IMR-90 (cell line): ENCODE measurements around the gene CRBN. TPM values are rescaled to one million over a fixed set of nuclear protein-coding genes. Genes with fewer than 3 reads are reported as not detected.

ENCODE experiments used
- ATAC-seq: fragments of 200-7000 bp; cut with Tn5 transposase; 2 replicates; pipeline ENCODE4 v1.9.1; 2020; ENCODE audit warnings: low read depth, mild to moderate bottlenecking, moderate library complexity
- BruUV-seq: library from RNA; stranded (reverse); fragments of 400-500 nt; replicated peaks from 2 replicates; lab custom pipeline; 2021; lab: Mats Ljungman, UMichigan
- CTCF ChIA-PET: fragments of 300-600 bp; formaldehyde crosslinking; extraction: SDS; loops from one replicate; lab custom pipeline; 2021; ENCODE audit warnings: antibody characterized with exemption; lab: Yijun Ruan, JAX
- POLR2A ChIA-PET: fragments of 300-600 bp; sonication (Branson Sonifier 250); formaldehyde crosslinking; loops from one replicate; lab custom pipeline; 2022; ENCODE audit warnings: antibody characterized with exemption; ENCODE audit not compliant: unreplicated experiment; lab: Charles Lee
- DNase-seq: peaks from one replicate; pipeline ENCODE4 v3.0.0; 2013
- H2AFZ ChIP-seq: replicated peaks from 2 replicates; pipeline ENCODE3; 2013; ENCODE audit warnings: low read length, mild to moderate bottlenecking; ENCODE audit not compliant: poor library complexity
- H2AK5ac ChIP-seq: 2 replicates; pipeline ENCODE4 v1.6.1; 2013; ENCODE audit warnings: low read depth, low read length, inconsistent platforms
- H2AK9ac ChIP-seq: replicated peaks from 2 replicates; pipeline ENCODE3; 2013; ENCODE audit warnings: mild to moderate bottlenecking, low read depth, low read length, moderate library complexity; ENCODE audit not compliant: poor library complexity
- H2BK120ac ChIP-seq: 2 replicates; pipeline ENCODE4 v1.6.1; 2013; ENCODE audit warnings: low read depth, low read length, inconsistent platforms
- H2BK15ac ChIP-seq: 3 replicates; pipeline ENCODE4 v1.6.1; 2013; ENCODE audit warnings: low read depth, low read length, inconsistent platforms
- H2BK20ac ChIP-seq: 2 replicates; pipeline ENCODE4 v1.6.1; 2013; ENCODE audit warnings: low read depth, mild to moderate bottlenecking, inconsistent platforms, low read length, moderate library complexity
- H2BK5ac ChIP-seq: 2 replicates; pipeline ENCODE4 v1.6.1; 2013; ENCODE audit warnings: mild to moderate bottlenecking, low read depth, low read length, inconsistent platforms; ENCODE audit not compliant: poor library complexity, severe bottlenecking
- H3K14ac ChIP-seq: replicated peaks from 2 replicates; pipeline ENCODE4 v1.6.1; 2013; ENCODE audit warnings: low read depth, low read length, inconsistent platforms
- H3K18ac ChIP-seq: 2 replicates; pipeline ENCODE4 v1.6.1; 2013; ENCODE audit warnings: low read depth, low read length, control low read depth
- H3K23ac ChIP-seq: 2 replicates; pipeline ENCODE4 v1.6.1; 2013; ENCODE audit warnings: low read depth, low read length, inconsistent platforms
- H3K27ac ChIP-seq: 2 replicates; pipeline ENCODE4 v1.5.1; 2013; ENCODE audit warnings: mild to moderate bottlenecking, control low read depth, low read length; ENCODE audit not compliant: insufficient read depth
- H3K27me3 ChIP-seq: 2 replicates; pipeline ENCODE4 v1.6.1; 2013; ENCODE audit warnings: low read length; ENCODE audit not compliant: control insufficient read depth, insufficient read depth
- H3K36me3 ChIP-seq: 2 replicates; pipeline ENCODE4 v1.6.1; 2013; ENCODE audit warnings: low read length, mixed read lengths; ENCODE audit not compliant: control insufficient read depth, insufficient read depth
- H3K4ac ChIP-seq: 2 replicates; pipeline ENCODE4 v1.6.1; 2013; ENCODE audit warnings: low read depth, low read length, inconsistent platforms
- H3K4me1 ChIP-seq: 2 replicates; pipeline ENCODE4 v1.6.1; 2013; ENCODE audit warnings: low read length, mixed read lengths; ENCODE audit not compliant: control insufficient read depth, insufficient read depth
- H3K4me2 ChIP-seq: 2 replicates; pipeline ENCODE4 v1.6.1; 2013; ENCODE audit warnings: low read depth, mild to moderate bottlenecking, control low read depth, low read length, moderate library complexity
- H3K4me3 ChIP-seq: 2 replicates; pipeline ENCODE4 v1.5.1; 2013; ENCODE audit warnings: low read depth, mild to moderate bottlenecking, control low read depth, low read length, moderate library complexity; ENCODE audit not compliant: insufficient read depth
- H3K56ac ChIP-seq: 2 replicates; pipeline ENCODE4 v1.6.1; 2013; ENCODE audit warnings: low read length, inconsistent platforms; ENCODE audit not compliant: insufficient read depth; ENCODE audit errors: extremely low read depth
- H3K79me1 ChIP-seq, 2 experiments: 2 replicates each; pipeline ENCODE4 v1.6.1; 2013; ENCODE audit warnings: low read length in 2 of 2, inconsistent platforms in 1 of 2, low read depth in 1 of 2
- H3K9ac ChIP-seq: 2 replicates; pipeline ENCODE4 v1.6.1; 2013; ENCODE audit warnings: low read depth, low read length, control low read depth
- H3K9me1 ChIP-seq: 2 replicates; pipeline ENCODE4 v1.6.1; 2013; ENCODE audit warnings: low read length, inconsistent platforms; ENCODE audit not compliant: insufficient read depth
- H3K9me3 ChIP-seq: 2 replicates; pipeline ENCODE4 v1.6.1; 2013; ENCODE audit warnings: low read length; ENCODE audit not compliant: control insufficient read depth, insufficient read depth
- H4K20me1 ChIP-seq: 2 replicates; pipeline ENCODE4 v1.6.1; 2013; ENCODE audit warnings: low read length, inconsistent platforms; ENCODE audit not compliant: insufficient read depth
- H4K5ac ChIP-seq: 2 replicates; pipeline ENCODE4 v1.6.1; 2013; ENCODE audit warnings: mild to moderate bottlenecking, low read depth, low read length, control low read depth
- H4K8ac ChIP-seq, 2 experiments: 2 replicates each; pipeline ENCODE4 v1.6.1; 2013; ENCODE audit warnings: low read depth in 2 of 2, low read length in 2 of 2, control low read depth in 1 of 2, inconsistent platforms in 1 of 2
- H4K91ac ChIP-seq: 2 replicates; pipeline ENCODE4 v1.6.1; 2013; ENCODE audit warnings: low read depth, low read length, inconsistent platforms; ENCODE audit not compliant: insufficient read depth
- BHLHE40 ChIP-seq: fragments of 150-350 bp; IDR thresholded peaks from 2 replicates; pipeline ENCODE4 v1.6.1; 2016; ENCODE audit warnings: mild to moderate bottlenecking, low read depth, low read length
- CEBPB ChIP-seq: IDR thresholded peaks from 2 replicates; pipeline ENCODE4 v1.6.1; 2012; ENCODE audit warnings: low read depth, low read length, improper control_type of control experiment
- CHD1 ChIP-seq: IDR thresholded peaks from 2 replicates; pipeline ENCODE4 v1.6.1; 2012; ENCODE audit warnings: low read depth, low read length, improper control_type of control experiment
- MAFK ChIP-seq: IDR thresholded peaks from 2 replicates; pipeline ENCODE4 v1.6.1; 2012; ENCODE audit warnings: low read depth, low read length, improper control_type of control experiment
- MAZ ChIP-seq: IDR thresholded peaks from 2 replicates; pipeline ENCODE4 v1.6.1; 2012; ENCODE audit warnings: low read depth, mild to moderate bottlenecking, low read length, improper control_type of control experiment, moderate library complexity, borderline replicate concordance
- RAD21 ChIP-seq: IDR thresholded peaks from 2 replicates; pipeline ENCODE4 v1.6.1; 2012; ENCODE audit warnings: low read length, improper control_type of control experiment
- SMC3 ChIP-seq: fragments of 150-350 bp; IDR thresholded peaks from 2 replicates; pipeline ENCODE4 v1.6.1; 2016; ENCODE audit warnings: low read depth, mild to moderate bottlenecking, antibody characterized with exemption, low read length, moderate library complexity
- WGBS, 2 experiments: methylation state at CpG; one replicate each; pipeline versions ENCODE4 v1.1.5 to v1.1.7; 2013; ENCODE audit warnings: missing lambda C conversion rate in 2 of 2; ENCODE audit not compliant: insufficient read length in 1 of 2; ENCODE audit errors: extremely low coverage in 2 of 2; 5-methylcytosine and 5-hydroxymethylcytosine counted together
- dilution Hi-C: fragments of 300-500 bp; cut with HindIII; formaldehyde crosslinking; loops from one replicate; pipeline ENCODE4 v1.14.3; 2018; ENCODE audit warnings: low sequenced_read_pairs; ENCODE audit not compliant: unreplicated experiment
- in situ Hi-C: fragments of 300-500 bp; cut with MboI; formaldehyde crosslinking; loops from 3 replicates; pipeline ENCODE4 v1.14.3; 2019; ENCODE audit warnings: low sequenced_read_pairs, inconsistent platforms, mixed read lengths
- intact Hi-C: fragments of 100-400 bp; cut with micrococcal nuclease; formaldehyde crosslinking; loops from 2 replicates; pipeline ENCODE4 v1.10.0; 2022
- polyA plus RNA-seq, 3 experiments: library from polyadenylated mRNA; depleted of rRNA; stranded (reverse); fragments of >200 nt; gene quantifications; 2 replicates each; pipeline ENCODE4 v1.2.3, GENCODE V29; 2012; ENCODE audit warnings: low replicate concordance in 1 of 3
- total RNA-seq: library from RNA; depleted of rRNA; stranded (reverse); fragments of >200 nt; gene quantifications from 2 replicates; pipeline ENCODE4 v1.2.3, GENCODE V29; 2012

Gene CRBN
- total and polyA plus RNA-seq, 2 of the 4 experiments (the other 2 are of a cell fraction): 21.8 to 33.9 TPM

DNA sequence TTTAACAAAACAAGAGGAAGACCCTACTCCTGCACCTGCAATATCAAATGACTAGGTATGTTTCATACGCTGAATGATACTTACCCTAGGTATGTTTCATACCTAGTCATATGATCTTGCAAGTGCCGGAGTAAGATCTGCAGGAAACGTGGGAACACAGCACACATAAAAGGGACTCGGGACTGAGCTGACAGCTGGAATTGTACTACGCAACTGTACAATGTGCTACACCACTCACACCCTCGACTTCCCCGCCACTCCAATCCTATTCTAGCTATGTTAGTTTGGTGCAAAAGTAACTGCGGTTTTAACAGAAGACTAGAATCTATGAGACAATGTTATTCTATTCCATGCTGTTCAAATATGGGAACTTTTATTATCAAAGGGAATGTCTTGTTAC, 22.0 kb downstream of the CRBN start:
- POLR2A ChIA-PET: no interaction called here
- H3K4me3 ChIP-seq: no peak overlapping the region
- TF ChIP-seq MAZ: no peak
- TF ChIP-seq BHLHE40: no peak
- no peak for TF ChIP-seq CHD1
- no peak for TF ChIP-seq SMC3
- no peak for TF ChIP-seq RAD21
- no peak for TF ChIP-seq MAFK
- TF ChIP-seq CEBPB: no peak
- no peak for ATAC-seq
- H2BK120ac ChIP-seq: no peak overlapping the region
- H3K9me1 ChIP-seq: no peaks in the 10 kb centered on the region
- no peak overlapping the region for H3K4ac ChIP-seq
- H3K4me2 ChIP-seq: no peak overlapping the region
- CTCF ChIA-PET: no interaction called here
- H2BK20ac ChIP-seq: no peak overlapping the region
- no peaks in the 10 kb centered on the region for H3K27me3 ChIP-seq
- H3K23ac ChIP-seq: no peak overlapping the region
- in situ Hi-C loops (no loop called here), intact Hi-C loops (no loop called here), dilution Hi-C loops (no loop called here)
- no peak overlapping the region for H3K14ac ChIP-seq
- peaks cover 0 to 3% of the 10 kb centered on the region in 2 experiments; a peak in 2 of 4 replicates for H3K79me1 ChIP-seq
- no peaks in the 10 kb centered on the region for H4K20me1 ChIP-seq
- no peak overlapping the region for H4K91ac ChIP-seq
- DNase-seq: no peak
- H3K56ac ChIP-seq: no peak overlapping the region
- no peak overlapping the region for H2BK5ac ChIP-seq
- no peak overlapping the region for H2AFZ ChIP-seq
- peaks cover 20% of the 10 kb centered on the region for H3K36me3 ChIP-seq
- no peak overlapping the region for H4K5ac ChIP-seq
- H3K9ac ChIP-seq: no peak overlapping the region
- H3K9me3 ChIP-seq: no peaks in the 10 kb centered on the region
- H3K27ac ChIP-seq: no peak overlapping the region
- no peak overlapping the region for H2BK15ac ChIP-seq
- no peak overlapping the region for H4K8ac ChIP-seq
- no peak overlapping the region for H3K18ac ChIP-seq
- H2AK9ac ChIP-seq: no peak overlapping the region
- BruUV-seq: no TSS peak
- no peak overlapping the region for H2AK5ac ChIP-seq
- WGBS, 2 experiments: no CpG with 5 or more reads among the region's 8 CpGs
- H3K4me1 ChIP-seq: no peaks in the 10 kb centered on the region
